Stomach (tissue), 4 donors: Measurements from ENCODE around the gene NTS.
A peak's percentile ranks its signal among the peaks of the same experiment; 100 is the strongest.

ENCODE experiments used
- CTCF ChIP-seq, 7 experiments: fragments of 450-650 bp in 4 of 7; fragments of 200-600 bp in 3 of 7; sonication (generic) in 3 of 7; IDR thresholded peaks; one replicate each; pipeline ENCODE4 v1.5.1; 2016 to 2019; ENCODE audit warnings: antibody characterized with exemption in 7 of 7, control low read depth in 2 of 7, mild to moderate bottlenecking in 1 of 7
- EP300 ChIP-seq: sonication (generic); formaldehyde crosslinking; IDR thresholded peaks from one replicate; pipeline ENCODE4 v1.6.1; 2017; ENCODE audit warnings: antibody characterized with exemption
- POLR2A ChIP-seq, 4 donors: fragments of 450-650 bp; IDR thresholded peaks; one replicate each; pipeline ENCODE4 v1.6.1; 2016; ENCODE audit warnings: antibody characterized with exemption in 4 of 4, control low read depth in 2 of 4, mild to moderate bottlenecking in 1 of 4, moderate library complexity in 1 of 4
- POLR2AphosphoS5 ChIP-seq, 3 donors: sonication (generic); formaldehyde crosslinking; IDR thresholded peaks; one replicate each; pipeline ENCODE4 v1.6.1; 2016; ENCODE audit warnings: antibody characterized with exemption in 3 of 3

- TF ChIP-seq CTCF (IDR thresholded peaks at IDR 0.05) (peak in 5 of 7 experiments; percentile 7 to 58 (median 44)), POLR2AphosphoS5 (IDR thresholded peaks at IDR 0.05) (no peak), EP300 (no peak), POLR2A (IDR thresholded peaks at IDR 0.05) (no peak)
Measured at GRCh38 chr12:85872497-85873091, 1.5 kb upstream of the NTS start.
